ENCODE results near the gene ATXN10.

- TF ChIP-seq ETV6 (CRISPR knock-in tag; conservative IDR thresholded peaks at IDR 0.05) (no peak), NR2C2 (CRISPR knock-in tag; IDR thresholded peaks at IDR 0.05; ENCODE audit: borderline replicate concordance) (no peak), MAFF (IDR thresholded peaks at IDR 0.05; ENCODE audit: low read depth, low read length) (no peak), ONECUT2 (CRISPR knock-in tag; IDR thresholded peaks at IDR 0.05) (no peak)
- TF ChIP-seq, protein P1, sequence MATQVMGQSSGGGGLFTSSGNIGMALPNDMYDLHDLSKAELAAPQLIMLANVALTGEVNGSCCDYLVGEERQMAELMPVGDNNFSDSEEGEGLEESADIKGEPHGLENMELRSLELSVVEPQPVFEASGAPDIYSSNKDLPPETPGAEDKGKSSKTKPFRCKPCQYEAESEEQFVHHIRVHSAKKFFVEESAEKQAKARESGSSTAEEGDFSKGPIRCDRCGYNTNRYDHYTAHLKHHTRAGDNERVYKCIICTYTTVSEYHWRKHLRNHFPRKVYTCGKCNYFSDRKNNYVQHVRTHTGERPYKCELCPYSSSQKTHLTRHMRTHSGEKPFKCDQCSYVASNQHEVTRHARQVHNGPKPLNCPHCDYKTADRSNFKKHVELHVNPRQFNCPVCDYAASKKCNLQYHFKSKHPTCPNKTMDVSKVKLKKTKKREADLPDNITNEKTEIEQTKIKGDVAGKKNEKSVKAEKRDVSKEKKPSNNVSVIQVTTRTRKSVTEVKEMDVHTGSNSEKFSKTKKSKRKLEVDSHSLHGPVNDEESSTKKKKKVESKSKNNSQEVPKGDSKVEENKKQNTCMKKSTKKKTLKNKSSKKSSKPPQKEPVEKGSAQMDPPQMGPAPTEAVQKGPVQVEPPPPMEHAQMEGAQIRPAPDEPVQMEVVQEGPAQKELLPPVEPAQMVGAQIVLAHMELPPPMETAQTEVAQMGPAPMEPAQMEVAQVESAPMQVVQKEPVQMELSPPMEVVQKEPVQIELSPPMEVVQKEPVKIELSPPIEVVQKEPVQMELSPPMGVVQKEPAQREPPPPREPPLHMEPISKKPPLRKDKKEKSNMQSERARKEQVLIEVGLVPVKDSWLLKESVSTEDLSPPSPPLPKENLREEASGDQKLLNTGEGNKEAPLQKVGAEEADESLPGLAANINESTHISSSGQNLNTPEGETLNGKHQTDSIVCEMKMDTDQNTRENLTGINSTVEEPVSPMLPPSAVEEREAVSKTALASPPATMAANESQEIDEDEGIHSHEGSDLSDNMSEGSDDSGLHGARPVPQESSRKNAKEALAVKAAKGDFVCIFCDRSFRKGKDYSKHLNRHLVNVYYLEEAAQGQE (IDR thresholded peaks at IDR 0.05; ENCODE audit: borderline replicate concordance in 1 of 2, low read depth in 1 of 2, low read length in 2 of 2), result no peak
- TF ChIP-seq, protein P2, sequence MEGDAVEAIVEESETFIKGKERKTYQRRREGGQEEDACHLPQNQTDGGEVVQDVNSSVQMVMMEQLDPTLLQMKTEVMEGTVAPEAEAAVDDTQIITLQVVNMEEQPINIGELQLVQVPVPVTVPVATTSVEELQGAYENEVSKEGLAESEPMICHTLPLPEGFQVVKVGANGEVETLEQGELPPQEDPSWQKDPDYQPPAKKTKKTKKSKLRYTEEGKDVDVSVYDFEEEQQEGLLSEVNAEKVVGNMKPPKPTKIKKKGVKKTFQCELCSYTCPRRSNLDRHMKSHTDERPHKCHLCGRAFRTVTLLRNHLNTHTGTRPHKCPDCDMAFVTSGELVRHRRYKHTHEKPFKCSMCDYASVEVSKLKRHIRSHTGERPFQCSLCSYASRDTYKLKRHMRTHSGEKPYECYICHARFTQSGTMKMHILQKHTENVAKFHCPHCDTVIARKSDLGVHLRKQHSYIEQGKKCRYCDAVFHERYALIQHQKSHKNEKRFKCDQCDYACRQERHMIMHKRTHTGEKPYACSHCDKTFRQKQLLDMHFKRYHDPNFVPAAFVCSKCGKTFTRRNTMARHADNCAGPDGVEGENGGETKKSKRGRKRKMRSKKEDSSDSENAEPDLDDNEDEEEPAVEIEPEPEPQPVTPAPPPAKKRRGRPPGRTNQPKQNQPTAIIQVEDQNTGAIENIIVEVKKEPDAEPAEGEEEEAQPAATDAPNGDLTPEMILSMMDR (CRISPR knock-in tag; IDR thresholded peaks at IDR 0.05), result no peak
These were observed 72.8 kb downstream of the ATXN10 start for GRCh38 chr22:45744442-45744841.

Measured in HepG2 (cell line).